ENCODE measurements around the gene HOXD11.

The HOXD11 gene

DNA sequence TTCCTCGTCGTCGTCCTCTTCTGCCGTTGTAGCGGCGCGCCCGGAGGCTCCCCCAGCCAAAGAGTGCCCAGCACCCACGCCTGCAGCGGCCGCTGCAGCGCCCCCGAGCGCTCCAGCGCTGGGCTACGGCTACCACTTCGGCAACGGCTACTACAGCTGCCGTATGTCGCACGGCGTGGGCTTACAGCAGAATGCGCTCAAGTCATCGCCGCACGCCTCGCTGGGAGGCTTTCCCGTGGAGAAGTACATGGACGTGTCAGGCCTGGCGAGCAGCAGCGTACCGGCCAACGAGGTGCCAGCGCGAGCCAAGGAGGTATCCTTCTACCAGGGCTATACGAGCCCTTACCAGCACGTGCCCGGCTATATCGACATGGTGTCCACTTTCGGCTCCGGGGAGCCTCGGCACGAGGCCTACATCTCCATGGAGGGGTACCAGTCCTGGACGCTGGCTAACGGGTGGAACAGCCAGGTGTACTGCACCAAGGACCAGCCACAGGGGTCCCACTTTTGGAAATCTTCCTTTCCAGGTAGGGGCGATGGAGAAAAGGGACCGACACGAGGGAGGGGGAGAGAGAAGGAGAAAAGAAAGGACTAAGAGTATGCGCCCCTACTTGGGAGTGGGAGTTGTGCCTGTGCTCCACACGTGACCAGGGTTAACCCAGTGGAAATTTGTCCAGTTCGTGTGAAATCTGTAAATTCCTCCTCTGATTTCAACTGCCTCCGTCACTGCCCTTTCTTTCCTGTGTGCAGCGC, 13.8 kb upstream of the HOXD11 start:
- no peak for DNase-seq (ENCODE audit: low read depth, low spot score)

DNA sequence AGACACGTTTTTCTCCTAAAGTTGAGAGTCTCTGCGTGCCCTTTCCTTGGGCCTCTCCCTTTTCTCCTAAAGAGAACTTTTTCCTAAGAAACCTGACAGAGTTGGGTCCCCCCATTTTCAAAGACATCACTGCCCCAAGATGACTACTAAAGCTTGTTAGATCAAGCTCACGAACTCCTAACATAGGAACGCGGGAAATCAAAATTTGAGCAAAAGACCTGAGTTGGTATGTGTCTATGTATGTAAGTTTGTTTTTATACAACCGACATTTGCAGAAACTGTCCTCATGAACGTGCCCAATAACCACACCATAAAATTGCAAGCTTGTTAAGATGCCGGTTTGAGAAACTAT, 13.2 kb upstream of the HOXD11 start:
- DNase-seq (ENCODE audit: low read depth, low spot score) = no peak

GRCh38 chr2:176094349-176094748, 12.7 kb upstream of the HOXD11 start:
- DNase-seq (ENCODE audit: low read depth, low spot score) = no peak

DNA sequence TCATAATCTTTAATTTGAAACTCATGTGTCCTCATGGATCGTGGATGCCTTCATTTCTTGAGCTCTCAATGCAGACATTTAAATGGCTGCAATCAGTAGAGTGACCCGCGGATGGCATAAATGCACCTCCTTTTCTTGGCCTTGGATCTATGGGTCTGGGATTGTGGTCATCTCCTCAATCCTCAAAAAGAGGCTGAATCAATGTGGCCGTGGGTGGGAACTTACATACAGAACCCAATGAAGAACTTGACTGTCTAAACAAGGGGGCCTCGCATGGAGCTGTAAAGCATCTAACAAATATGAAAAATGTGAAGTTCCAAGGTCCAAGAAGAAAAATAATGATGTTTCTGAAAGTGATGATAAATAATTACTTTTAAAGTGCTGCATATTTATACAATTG, 11.7 kb upstream of the HOXD11 start:
- DNase-seq (ENCODE audit: low read depth, low spot score) = no peak

- DNase-seq (ENCODE audit: low read depth, low spot score) = no peak
Observed at GRCh38 chr2:176096243-176096985, 10.7 kb upstream of the HOXD11 start.

DNA sequence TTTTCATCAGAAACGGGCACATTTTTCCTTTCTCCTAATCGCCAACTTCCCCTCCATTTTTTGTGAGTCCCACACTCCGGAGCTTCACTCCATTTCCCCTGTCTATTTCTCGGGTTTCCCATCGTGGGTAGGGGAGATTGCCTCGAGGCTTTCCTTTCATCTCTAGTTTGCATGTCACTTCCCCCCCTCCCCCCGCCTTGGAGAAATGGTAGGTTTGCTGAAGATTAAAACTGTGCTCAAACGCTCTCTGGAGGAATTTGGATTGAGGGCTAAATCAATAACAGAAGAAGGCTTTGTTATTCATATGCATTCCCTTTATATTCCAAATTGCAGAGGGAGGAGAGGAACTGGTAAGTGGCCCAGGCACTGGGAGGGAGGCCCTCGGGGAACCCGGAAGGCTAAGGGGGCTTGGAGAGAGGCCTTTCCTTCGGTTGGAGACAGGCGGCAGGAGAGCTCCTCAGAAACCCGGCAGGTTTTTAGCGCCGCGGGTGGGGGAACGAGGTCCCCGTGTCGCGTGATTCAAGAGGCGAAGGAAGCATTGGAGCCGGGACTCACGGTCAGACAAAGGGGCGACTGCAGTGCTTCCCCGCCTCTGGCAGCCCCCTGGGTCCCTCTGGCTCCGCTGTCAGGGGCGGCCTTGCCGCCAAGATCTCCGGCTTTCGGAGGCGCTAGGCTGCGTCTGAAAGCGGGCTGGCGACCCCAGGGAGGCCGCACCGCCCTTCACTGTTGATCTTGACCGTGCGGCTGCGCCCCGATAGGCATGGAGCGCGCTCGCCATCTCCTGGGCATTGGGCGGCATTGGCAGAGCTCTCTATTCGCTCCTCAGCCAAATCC, 9.9 kb upstream of the HOXD11 start:
- no peak for DNase-seq (ENCODE audit: low read depth, low spot score)

DNA sequence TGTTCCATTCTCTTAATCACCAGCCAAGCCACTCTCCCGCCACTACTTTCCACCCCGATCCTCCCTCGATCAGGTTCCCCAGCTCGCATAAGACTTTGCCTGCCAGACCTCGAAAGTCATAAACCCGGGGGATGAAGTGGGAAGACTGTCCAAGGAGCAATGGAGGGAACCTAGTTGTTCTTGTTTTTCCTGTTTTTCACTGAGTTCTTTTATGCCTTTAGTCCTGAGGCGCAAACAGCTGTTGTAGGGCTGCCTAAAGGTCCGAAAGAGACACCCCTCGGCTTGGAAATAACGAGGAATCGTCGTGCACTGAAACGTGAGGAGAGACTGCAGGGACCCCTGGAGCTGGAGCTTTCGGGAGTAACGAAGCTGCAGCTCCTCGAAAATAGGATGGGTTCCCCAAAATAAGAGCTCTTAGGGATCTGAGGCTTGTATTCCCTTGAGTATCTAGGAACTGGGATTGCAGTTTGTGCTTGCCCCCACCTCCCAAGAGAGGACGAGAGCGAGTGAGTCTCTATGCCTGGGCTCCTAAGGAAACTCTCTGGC, 9.2 kb upstream of the HOXD11 start:
- DNase-seq (ENCODE audit: low read depth, low spot score) = no peak

DNA sequence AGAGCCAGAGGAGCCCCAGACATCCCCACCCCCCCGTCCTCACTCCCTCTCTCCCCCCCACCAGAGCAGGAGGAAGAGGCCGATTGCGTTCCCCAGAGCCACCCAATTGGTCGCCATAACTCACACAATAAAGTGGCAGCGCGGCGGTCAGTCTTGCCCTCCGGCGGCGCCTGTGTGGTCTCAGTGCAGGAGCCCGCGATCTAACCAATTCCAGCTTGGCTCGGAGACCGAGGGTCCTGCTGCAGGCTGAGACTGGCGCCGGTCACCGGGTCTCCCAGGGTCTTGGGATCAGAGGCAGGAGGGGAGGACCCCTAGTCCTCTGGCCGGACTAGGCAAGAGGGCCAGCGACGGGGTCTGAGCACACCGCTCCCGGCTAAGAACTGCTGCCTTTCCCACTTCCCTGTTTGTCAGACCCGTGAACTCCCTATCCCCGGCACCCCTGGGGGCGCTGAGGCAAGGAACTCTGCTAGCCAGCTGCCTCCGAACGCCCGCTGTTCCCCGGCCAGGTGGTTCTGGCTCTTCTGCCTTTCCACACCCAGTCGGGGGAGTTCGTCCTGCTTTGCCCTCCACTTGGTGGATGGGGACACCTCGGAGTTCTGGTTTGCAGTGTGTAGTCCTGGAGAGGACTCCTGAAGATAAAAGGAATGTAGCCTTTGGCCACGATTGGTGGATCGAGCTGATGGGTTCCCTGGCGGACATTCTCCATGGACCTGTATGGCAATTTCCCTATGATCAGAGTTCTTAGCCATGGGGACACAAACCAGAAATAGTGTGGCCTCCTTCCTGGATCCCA, 8.5 kb upstream of the HOXD11 start:
- DNase-seq (ENCODE audit: low read depth, low spot score) = no peak

GRCh38 chr2:176099159-176099727, 7.8 kb upstream of the HOXD11 start:
- DNase-seq (ENCODE audit: low read depth, low spot score) = no peak

DNA sequence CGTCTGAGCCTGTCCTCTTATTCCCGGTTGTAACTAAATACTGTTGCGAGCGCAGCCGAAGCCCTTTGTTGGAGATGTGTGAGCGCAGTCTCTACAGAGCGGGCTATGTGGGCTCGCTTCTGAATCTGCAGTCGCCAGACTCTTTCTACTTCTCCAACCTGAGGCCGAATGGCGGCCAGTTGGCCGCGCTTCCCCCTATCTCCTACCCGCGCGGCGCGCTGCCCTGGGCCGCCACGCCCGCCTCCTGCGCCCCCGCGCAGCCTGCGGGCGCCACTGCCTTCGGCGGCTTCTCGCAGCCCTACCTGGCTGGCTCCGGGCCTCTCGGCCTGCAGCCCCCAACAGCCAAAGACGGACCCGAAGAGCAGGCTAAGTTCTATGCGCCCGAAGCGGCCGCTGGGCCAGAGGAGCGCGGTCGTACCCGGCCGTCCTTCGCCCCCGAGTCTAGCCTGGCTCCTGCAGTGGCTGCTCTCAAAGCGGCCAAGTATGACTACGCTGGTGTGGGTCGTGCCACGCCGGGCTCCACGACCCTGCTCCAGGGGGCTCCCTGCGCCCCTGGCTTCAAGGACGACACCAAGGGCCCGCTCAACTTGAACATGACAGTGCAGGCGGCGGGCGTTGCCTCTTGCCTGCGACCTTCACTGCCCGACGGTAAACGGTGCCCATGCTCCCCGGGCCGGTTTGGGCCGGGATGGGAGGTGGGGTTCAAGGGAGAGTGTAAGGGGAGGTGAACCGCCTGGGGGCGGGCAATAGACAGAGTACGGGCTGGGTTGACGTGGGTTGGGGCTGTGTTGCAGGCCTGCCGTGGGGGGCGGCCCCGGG, 7.1 kb upstream of the HOXD11 start, which contains the start of gene HOXD12:
HOXD12 (plus strand) TSS at position 68 of the 819 bp plus-strand sequence; CDS start at position 75, 7 bp downstream.
- DNase-seq (ENCODE audit: low read depth, low spot score) = no peak

GRCh38 chr2:176100547-176101140, 6.4 kb upstream of the HOXD11 start:
- no peak for DNase-seq (ENCODE audit: low read depth, low spot score)

GRCh38 chr2:176101216-176101830, 5.8 kb upstream of the HOXD11 start:
- no peak for DNase-seq (ENCODE audit: low read depth, low spot score)

DNA sequence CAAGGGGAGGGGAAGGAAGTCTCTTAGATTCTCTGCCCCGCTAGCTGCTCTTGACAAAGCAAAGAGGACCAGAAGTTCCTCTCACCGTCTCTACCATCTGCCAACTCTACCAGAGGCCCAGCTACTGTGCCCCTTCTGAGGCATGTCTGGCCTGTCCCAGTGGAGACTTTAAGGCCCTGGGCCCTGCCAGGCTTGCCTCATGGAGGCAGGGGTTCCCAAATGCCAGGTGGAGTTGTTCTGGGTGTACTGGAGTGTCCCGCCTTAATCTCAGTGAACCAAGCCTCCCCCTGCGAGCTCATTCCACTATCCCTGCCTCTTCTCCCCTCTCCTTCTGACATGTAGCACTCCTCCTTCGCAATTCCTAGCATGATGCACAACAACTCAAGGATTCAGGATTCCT, 5.2 kb upstream of the HOXD11 start:
- DNase-seq (ENCODE audit: low read depth, low spot score) = no peak

DNA sequence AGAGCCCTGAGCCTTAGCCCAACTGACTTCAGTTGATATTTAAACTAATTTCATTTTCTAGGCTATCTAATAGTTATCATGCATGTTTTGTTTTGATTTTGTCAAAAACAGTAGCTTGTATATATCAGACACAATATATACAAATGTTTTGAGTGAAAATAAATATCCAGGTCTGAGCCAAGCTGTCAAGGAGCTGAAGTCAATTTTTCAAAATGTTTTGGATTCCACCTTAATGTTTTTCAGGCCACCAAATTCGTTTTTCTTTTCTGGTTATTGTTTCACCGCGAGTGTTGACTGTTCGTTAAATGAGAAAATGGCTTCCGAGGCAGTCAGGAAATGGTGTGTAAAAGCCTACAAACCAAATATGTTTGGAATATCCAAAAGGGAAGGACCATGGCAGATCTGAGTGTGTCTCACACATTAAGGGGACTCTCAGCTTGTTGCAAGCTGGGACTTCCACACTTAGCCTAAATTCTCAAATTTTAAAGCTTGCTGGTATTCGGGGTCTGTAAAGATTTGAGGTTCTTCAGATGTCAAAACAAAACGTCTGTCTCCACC, 4.7 kb upstream of the HOXD11 start:
- no peak for DNase-seq (ENCODE audit: low read depth, low spot score)

DNA sequence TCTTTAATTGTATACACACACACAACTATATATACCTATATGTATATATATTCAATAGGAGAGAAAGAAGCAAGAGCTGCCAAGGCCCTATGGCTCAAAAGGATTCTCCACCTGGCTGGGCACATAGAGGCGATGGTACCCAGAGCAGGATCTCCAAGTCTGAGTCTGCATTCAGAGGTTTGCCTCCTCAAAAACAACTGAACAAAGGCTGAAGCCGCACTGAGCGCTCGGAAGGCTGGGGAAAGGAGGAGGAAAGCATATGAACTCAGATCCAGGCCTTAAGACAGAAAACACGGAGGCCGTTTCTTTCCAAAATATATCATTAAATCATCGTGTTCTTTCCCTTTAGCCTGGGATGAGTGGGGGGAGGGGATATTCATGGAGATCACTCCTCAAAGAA, 3.9 kb upstream of the HOXD11 start:
- DNase-seq (ENCODE audit: low read depth, low spot score) = no peak

- no peak for DNase-seq (ENCODE audit: low read depth, low spot score)
Observed at GRCh38 chr2:176103742-176104315, 3.3 kb upstream of the HOXD11 start.

GRCh38 chr2:176104316-176105077, 2.6 kb upstream of the HOXD11 start:
- no peak for DNase-seq (ENCODE audit: low read depth, low spot score)
